T-helper 17 cell (primary cell): ENCODE measurements around the gene NUDCD3. TPM values are rescaled to one million over a fixed set of nuclear protein-coding genes. Genes with fewer than 3 reads are reported as not detected.

Experiments
- ATAC-seq: fragments of 150-1000 bp; cut with Tn5 transposase; 2 replicates; pipeline ENCODE4 v1.10.0; 2021; ENCODE audit warnings: mild to moderate bottlenecking, moderate library complexity
- DNase-seq, 3 donors: peaks; one replicate each; pipeline versions ENCODE4 v3.0.0 to v3.0.0-alpha.2; 2020 to 2021
- H3K9me3 ChIP-seq: one replicate; pipeline ENCODE4 v1.7.0; 2013; ENCODE audit warnings: low read length, mild to moderate bottlenecking; ENCODE audit not compliant: control insufficient read depth, poor library complexity, severe bottlenecking
- H3K27ac Mint-ChIP-seq: one replicate; pipeline ENCODE4 v1.8.0; 2022; ENCODE audit warnings: mild to moderate bottlenecking, moderate library complexity, mixed read lengths
- H3K27me3 Mint-ChIP-seq: one replicate; pipeline ENCODE4 v1.8.0; 2022; ENCODE audit warnings: mixed read lengths
- H3K36me3 Mint-ChIP-seq: one replicate; pipeline ENCODE4 v1.8.0; 2022; ENCODE audit warnings: low read depth, mixed read lengths
- H3K4me1 Mint-ChIP-seq: one replicate; pipeline ENCODE4 v1.8.0; 2022; ENCODE audit warnings: mild to moderate bottlenecking, mixed read lengths
- H3K4me3 Mint-ChIP-seq: one replicate; pipeline ENCODE4 v1.8.0; 2022; ENCODE audit warnings: mild to moderate bottlenecking, moderate library complexity, mixed read lengths
- total RNA-seq, 4 donors: library from RNA in 2 of 4; stranded (reverse) in 2 of 4; gene quantifications; one replicate each; pipeline ENCODE4 v1.2.3 and lab custom pipeline; 2022 to 2026

The NUDCD3 gene
- total RNA-seq, 2 donors from 2014 or later = 61.4 to 69.2 TPM

DNA sequence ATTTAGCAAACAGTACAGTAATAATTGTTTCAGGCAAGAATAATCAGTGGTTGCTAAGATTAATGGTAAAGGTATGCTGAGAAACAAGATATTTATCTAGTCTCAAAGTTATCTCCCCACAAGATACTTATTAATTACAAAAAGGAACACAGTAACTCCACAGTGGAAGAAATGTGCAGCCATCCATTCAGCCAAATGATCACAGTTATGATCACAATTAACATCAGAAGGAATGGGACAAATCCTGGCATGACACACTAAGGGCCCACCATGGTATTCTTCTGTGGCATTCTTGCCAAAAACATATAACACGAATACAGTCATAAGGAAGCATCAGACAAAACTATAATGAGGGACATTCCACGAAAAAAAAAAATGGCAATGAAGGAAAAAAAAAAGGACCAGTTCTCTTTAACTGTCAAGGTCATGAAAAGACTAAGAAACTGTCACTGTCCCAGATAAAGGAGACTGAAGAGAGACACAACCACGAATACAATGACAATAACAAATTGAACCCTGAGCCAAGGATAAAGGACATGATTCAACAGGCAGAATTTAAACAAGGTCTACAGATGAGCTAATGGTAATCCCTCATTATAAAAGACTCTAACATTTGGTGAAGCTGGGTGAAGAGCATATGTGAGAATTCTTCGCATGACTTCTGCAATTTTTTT, 20.9 kb downstream of the NUDCD3 start:
- ATAC-seq = no peak
- no peaks in the 10 kb centered on the region for H3K27me3 Mint-ChIP-seq
- no peak overlapping the region for H3K4me3 Mint-ChIP-seq
- DNase-seq = no peak
- H3K9me3 ChIP-seq = no peaks in the 10 kb centered on the region
- peaks cover 9% of the 10 kb centered on the region for H3K36me3 Mint-ChIP-seq
- H3K4me1 Mint-ChIP-seq = peaks cover 45% of the 10 kb centered on the region
- H3K27ac Mint-ChIP-seq = peak overlapping the region; percentile 21

DNA sequence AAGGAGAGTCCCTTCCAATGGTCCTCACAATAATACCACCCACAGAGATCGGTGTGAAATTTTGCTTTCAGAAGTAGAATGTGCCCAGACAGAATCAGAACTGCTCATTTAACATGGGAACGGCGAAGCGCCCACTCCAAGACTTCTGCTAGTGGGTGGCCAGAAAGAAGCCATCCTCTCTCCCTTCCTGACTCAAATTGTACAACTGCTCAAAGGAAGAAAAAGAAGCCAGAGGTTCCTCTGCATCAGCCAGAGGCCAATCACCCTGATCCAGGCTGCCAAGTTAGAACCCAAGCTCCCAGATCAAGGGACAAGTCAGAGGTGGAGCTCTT, 23.3 kb downstream of the NUDCD3 start:
- Mint-ChIP-seq H3K27me3 (no peaks in the 10 kb centered on the region), H3K27ac (peak overlapping the region; percentile 49), H3K4me1 (peaks cover 47% of the 10 kb centered on the region), H3K36me3 (peaks cover 4% of the 10 kb centered on the region), H3K4me3 (no peak overlapping the region)
- H3K9me3 ChIP-seq = no peaks in the 10 kb centered on the region
- DNase-seq (no peak), ATAC-seq (no peak)

DNA sequence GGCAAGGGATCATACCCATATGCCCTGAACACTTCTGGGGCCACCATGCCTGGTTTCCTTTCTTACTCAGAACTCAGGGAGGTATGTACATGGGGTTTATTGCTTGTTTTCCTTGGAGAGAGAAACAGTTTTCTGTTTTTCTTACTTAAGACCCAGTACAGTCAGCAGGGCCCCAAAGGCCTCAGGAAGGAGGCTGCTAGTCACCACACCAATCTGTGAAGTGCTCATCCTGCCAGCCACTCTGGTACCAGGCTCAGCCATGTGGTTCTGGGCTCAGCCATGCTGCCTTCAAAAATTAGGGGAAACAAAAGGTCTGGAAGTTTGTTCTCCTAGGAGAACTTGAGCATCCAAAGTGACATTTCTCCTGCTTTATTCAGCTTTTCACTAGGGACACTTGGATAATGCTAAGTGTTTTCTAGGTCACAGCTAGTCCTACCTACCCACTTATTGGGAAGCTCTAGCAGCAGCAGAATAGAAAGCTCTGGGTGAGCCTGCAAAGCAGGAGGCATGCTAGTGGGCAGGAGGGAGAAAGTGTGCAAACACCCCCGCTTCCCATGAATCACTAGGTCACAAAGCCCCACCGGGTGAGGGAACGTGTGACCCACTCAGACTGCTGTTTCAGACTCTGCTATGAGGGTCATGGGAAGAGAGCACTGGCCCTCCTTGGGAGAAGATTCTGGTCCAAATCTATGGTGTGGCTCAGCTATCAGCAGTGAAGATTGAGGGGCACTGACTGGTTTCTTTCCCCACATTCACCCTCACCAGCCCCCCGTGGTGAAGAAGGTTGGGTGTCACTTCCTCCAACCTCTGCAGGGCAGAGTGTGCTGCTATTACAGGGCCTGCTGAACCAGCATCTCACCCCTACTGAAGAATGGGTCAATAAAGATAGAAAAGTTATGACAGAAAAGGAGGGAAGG, 23.9 kb downstream of the NUDCD3 start:
- peak overlapping the region; percentile 49 for H3K27ac Mint-ChIP-seq
- ATAC-seq (no peak), DNase-seq (no peak)
- peaks cover 48% of the 10 kb centered on the region for H3K4me1 Mint-ChIP-seq
- H3K27me3 Mint-ChIP-seq = no peaks in the 10 kb centered on the region
- no peak overlapping the region for H3K4me3 Mint-ChIP-seq
- H3K9me3 ChIP-seq = no peaks in the 10 kb centered on the region
- H3K36me3 Mint-ChIP-seq = peaks cover 4% of the 10 kb centered on the region

DNA sequence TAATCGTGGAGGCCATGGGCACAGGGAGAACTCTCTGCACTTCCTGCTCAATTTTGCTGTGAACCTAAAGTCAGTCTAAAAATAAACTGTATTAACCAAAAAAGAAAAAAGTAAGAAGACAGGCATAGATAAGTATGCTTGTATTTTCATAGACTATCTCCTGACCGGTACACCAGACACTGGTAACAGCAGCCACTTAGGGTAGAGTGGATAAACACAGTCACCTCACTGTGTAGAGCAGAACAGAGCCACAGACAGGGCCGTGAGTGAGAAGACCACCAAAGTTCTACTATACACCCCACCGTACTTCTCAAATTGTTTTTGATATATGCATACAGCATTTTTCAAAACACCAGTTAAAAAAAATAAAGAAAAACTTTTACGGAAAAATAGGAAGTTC, 25.0 kb downstream of the NUDCD3 start:
- no peak overlapping the region for H3K4me3 Mint-ChIP-seq
- H3K27me3 Mint-ChIP-seq = no peaks in the 10 kb centered on the region
- DNase-seq = no peak
- no peaks in the 10 kb centered on the region for H3K9me3 ChIP-seq
- no peak overlapping the region for H3K27ac Mint-ChIP-seq
- peaks cover 4% of the 10 kb centered on the region for H3K36me3 Mint-ChIP-seq
- peaks cover 53% of the 10 kb centered on the region for H3K4me1 Mint-ChIP-seq
- no peak for ATAC-seq

DNA sequence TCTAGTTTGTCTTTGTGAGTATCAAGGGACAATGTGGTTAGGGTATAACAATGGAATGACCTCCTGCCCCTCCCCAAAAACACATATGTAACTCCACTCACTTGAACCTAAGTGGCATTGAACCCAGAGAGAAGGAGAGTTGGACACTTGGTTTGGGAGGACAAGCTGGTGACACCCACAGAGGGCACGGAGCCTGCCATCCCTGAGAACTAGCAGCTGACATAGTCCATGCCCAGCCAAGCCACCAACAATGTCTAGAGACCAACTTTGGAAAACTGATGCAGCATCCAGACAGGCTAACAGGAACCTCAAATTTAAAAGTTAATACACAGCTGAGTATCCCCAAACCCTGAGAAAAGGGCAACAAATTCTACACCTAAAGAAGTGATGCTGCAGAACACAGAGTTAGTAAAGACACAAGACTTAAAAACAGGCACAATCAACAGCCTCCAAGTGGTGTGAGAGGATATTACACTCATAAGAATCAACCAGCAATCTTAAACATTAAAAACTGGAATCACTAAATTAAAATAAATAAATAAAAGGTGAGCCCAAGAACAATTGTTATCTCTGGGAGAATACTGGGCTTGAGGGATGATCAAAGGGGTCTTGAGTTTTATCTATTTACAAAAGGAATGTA, 27.2 kb downstream of the NUDCD3 start:
- H3K4me3 Mint-ChIP-seq = peak overlapping the region; percentile 25
- no peaks in the 10 kb centered on the region for H3K27me3 Mint-ChIP-seq
- peaks cover 49% of the 10 kb centered on the region for H3K4me1 Mint-ChIP-seq
- H3K9me3 ChIP-seq = no peaks in the 10 kb centered on the region
- no peak overlapping the region for H3K27ac Mint-ChIP-seq
- ATAC-seq = no peak
- H3K36me3 Mint-ChIP-seq = peaks cover 2% of the 10 kb centered on the region
- DNase-seq = no peak

DNA sequence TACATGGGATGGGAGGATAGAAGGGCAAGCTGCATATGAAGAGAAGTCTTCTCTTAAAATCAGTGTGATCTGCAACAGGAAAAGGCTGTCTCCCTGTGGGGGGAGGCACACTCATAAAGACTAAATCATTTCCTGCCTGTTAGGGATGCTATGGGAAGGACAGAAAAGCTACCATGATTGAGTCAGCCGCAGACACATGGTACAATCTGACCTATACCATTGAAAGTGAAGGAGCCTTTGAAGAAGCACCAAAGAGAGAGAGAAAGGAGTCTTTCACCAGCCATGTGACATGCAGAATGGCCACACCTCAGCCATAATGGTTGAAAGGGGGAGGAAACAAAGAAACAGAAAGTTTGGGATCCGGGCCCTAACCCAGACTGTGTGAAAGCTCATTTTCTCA, 29.1 kb downstream of the NUDCD3 start:
- peak; percentile 8 for ATAC-seq
- Mint-ChIP-seq H3K36me3 (peaks cover 2% of the 10 kb centered on the region), H3K4me1 (peaks cover 53% of the 10 kb centered on the region), H3K4me3 (peak overlapping the region; percentile 71), H3K27ac (peak overlapping the region; percentile 82), H3K27me3 (no peaks in the 10 kb centered on the region)
- DNase-seq = no peak
- H3K9me3 ChIP-seq = no peaks in the 10 kb centered on the region

DNA sequence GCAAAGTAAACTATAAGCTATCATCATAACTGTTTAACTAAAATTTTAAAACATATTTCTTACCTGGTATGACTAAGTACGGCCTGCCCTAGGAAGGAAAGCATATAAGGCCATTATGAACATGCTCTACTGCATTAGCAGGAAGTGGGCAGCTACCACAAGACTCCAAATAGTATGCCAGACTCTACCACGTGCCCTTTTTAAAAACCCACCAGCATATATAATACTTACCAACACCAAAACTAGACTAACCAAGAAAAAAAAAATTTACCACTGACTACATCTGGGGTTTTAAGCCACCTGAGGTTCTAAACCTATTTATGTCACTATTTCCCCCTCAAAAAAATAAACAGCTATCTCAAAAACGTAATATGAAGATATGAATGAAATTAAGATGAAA, 30.1 kb downstream of the NUDCD3 start:
- ATAC-seq (peak; percentile 99), DNase-seq (peak in 2 of 3 donors; percentile 15 to 41)
- Mint-ChIP-seq H3K27ac (peak overlapping the region; percentile 82), H3K4me3 (peak overlapping the region; percentile 71), H3K27me3 (no peaks in the 10 kb centered on the region), H3K4me1 (peaks cover 55% of the 10 kb centered on the region), H3K36me3 (peaks cover 2% of the 10 kb centered on the region)
- H3K9me3 ChIP-seq = no peaks in the 10 kb centered on the region

DNA sequence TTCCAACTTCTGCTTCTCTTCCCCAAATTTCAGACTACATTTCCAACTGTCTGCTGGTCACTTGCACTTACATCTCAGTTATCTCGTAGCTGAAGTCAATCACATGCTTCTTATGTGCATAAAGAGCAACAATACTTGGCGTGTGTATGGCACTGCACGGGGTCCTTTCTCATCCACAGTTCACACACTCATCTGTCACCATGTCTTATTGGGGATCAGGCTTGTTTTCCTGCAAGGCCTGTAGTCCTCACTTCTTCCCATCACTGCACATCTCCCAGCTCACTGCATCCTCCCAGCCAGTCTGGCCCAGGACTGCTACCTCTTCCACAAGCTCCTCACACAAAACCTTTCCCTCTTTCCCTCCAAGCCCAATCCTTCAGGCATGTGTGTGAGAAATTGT, 35.3 kb downstream of the NUDCD3 start:
- DNase-seq = no peak
- peak overlapping the region; percentile 66 for H3K27ac Mint-ChIP-seq
- H3K4me1 Mint-ChIP-seq = peaks cover 43% of the 10 kb centered on the region
- H3K9me3 ChIP-seq = no peaks in the 10 kb centered on the region
- H3K27me3 Mint-ChIP-seq = no peaks in the 10 kb centered on the region
- peak overlapping the region; percentile 28 for H3K4me3 Mint-ChIP-seq
- ATAC-seq = no peak
- H3K36me3 Mint-ChIP-seq = peaks cover 10% of the 10 kb centered on the region

DNA sequence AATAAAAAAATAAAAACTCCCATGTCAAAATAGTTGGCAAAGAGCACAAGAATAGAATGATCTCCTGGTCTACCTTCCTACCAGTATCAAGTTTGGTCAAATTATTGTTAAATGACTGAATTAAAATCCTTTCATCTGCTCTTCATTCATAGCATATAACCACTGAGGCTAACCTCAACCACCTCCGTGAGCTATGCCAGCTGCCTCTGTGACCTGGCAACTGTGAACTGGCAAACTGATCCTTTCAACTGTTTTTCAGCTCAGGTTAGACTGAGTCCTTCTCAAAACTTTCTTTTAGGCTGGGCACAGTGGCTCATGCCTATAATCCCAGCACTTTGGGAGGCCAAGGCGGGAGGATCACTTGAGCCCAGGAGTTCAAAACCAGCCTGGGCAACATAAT, 36.1 kb downstream of the NUDCD3 start:
- ATAC-seq (peak; percentile 68), DNase-seq (no peak)
- peaks cover 11% of the 10 kb centered on the region for H3K36me3 Mint-ChIP-seq
- peaks cover 38% of the 10 kb centered on the region for H3K4me1 Mint-ChIP-seq
- H3K4me3 Mint-ChIP-seq = no peak overlapping the region
- H3K27me3 Mint-ChIP-seq = no peaks in the 10 kb centered on the region
- H3K27ac Mint-ChIP-seq = peak overlapping the region; percentile 66
- H3K9me3 ChIP-seq = no peaks in the 10 kb centered on the region

DNA sequence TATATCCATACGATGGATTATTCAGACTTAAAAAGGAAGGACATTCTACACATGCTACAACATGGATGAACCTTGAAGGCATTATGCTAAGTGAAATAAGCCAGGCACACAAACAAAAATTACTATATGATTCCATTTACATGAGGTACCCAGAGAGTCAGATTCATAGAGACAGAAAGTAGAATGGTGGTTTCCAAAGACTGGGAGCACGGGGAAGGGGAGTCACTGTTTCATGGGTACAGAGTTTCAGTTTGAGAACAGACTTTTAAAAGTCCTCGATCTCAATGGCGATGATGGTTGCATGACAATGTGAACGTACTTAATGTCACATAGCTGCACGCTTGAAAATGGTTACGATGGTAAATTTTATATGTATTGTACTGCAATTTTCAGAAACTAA, 39.3 kb downstream of the NUDCD3 start:
- DNase-seq (no peak), ATAC-seq (no peak)
- Mint-ChIP-seq H3K4me1 (peaks cover 37% of the 10 kb centered on the region), H3K27ac (peak overlapping the region; percentile 62), H3K4me3 (no peak overlapping the region), H3K27me3 (no peaks in the 10 kb centered on the region), H3K36me3 (peaks cover 18% of the 10 kb centered on the region)
- no peaks in the 10 kb centered on the region for H3K9me3 ChIP-seq

DNA sequence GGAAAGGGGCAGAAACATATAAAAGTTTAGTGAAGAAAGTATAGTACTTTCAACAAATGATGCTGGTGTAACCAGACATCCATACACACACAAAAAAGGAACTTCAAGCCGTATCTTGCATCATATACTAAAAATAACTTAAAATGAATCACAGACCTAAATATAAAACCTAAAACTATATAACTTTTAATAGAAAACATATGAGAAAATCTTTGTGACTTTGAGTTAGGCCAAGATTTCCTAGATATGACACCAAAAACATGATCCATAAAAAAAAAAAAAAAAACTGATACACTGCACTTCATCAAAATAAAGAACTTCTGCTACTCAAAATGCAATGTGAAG, 40.9 kb downstream of the NUDCD3 start:
- ATAC-seq (no peak), DNase-seq (no peak)
- Mint-ChIP-seq H3K4me1 (peaks cover 32% of the 10 kb centered on the region), H3K36me3 (peaks cover 21% of the 10 kb centered on the region), H3K27ac (peak overlapping the region; percentile 89), H3K4me3 (no peak overlapping the region), H3K27me3 (no peaks in the 10 kb centered on the region)
- no peaks in the 10 kb centered on the region for H3K9me3 ChIP-seq

DNA sequence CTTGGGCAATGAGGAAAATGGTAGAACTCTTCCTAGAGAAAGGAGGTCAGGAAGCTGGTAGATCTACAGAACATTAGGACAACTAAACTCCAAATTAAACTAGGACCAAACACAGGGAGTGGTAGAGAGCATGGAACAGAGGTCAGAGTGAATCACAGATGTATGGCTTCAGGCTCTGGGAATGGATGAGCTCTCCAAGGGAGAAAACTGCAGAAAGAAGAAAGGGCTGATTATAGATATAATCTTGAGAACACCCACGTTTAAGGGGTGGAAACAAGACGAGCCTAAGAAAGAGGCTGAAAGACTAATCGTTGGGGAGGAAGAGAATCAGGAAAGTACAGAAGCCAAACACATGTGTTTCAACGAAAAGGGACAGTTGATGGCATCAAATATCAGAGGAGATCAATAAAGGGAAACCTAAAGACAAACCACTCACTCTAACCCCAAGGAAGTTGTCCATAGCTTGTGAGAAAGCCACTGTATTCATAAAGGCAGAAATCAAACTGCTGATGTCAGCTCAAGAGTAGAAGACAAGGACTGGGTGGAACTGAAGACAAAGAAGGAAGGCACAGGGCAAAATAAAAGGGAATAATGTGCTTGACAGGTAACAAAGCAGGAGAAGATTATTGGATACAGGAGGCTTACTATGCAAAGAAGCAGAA, 41.4 kb downstream of the NUDCD3 start:
- Mint-ChIP-seq H3K27ac (peak overlapping the region; percentile 89), H3K36me3 (peaks cover 21% of the 10 kb centered on the region), H3K27me3 (no peaks in the 10 kb centered on the region), H3K4me3 (no peak overlapping the region), H3K4me1 (peaks cover 31% of the 10 kb centered on the region)
- ATAC-seq (no peak), DNase-seq (no peak)
- H3K9me3 ChIP-seq = no peaks in the 10 kb centered on the region

DNA sequence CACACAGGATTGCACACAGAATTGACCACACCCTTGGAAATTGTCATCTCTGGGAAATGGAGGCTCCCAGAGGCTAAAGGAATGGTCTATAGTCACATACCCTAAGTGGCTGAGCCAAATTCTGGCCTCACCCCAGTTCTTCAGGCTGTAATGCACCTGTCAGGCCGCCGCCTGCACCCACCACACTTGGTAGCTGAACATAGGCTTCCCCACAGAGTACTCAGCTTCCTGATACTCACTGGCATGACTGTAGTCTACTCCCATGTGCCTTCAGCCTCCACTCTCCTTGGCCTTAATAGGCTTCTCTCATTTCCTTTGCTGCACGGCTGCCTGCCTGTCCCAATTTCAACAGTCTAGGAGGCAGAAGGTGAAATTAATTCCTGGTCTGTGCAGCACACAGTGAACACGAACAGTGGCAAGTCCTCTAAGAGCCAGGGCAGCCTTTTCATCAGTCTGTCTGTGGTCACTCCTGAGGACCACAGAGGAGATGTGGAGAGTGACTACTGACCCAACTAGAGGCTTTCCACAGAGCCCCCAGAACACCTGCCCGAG, 42.5 kb downstream of the NUDCD3 start:
- Mint-ChIP-seq H3K36me3 (peaks cover 21% of the 10 kb centered on the region), H3K4me1 (peaks cover 31% of the 10 kb centered on the region), H3K4me3 (no peak overlapping the region), H3K27ac (peak overlapping the region; percentile 11), H3K27me3 (no peaks in the 10 kb centered on the region)
- ATAC-seq (no peak), DNase-seq (no peak)
- no peaks in the 10 kb centered on the region for H3K9me3 ChIP-seq
